Stimulated activated naive CD8-positive, alpha-beta T cell treated with anti-CD3 and anti-CD28 coated beads, Interleukin-15, amount 100 ng/mL, for 72 hours (primary cell): ENCODE data around the gene KRT28.
"Not testable (repeated sequence)": the region's sequence is repeated elsewhere in the genome, so short reads cannot be mapped to it uniquely, and the experiment has no call there.

Source experiments
- ATAC-seq: fragments of 150-1000 bp; cut with Tn5 transposase; 2 replicates; pipeline ENCODE4 v1.10.0; 2021; ENCODE audit warnings: mild to moderate bottlenecking, moderate library complexity
- DNase-seq, 2 donors: peaks; one replicate each; pipeline ENCODE4 v3.0.0; 2021 to 2022
- H3K27ac Mint-ChIP-seq, 2 donors: one replicate each; pipeline ENCODE4 v1.8.0; 2022; ENCODE audit warnings: mild to moderate bottlenecking in 2 of 2, mixed read lengths in 2 of 2, moderate library complexity in 2 of 2
- H3K27me3 Mint-ChIP-seq: one replicate; pipeline ENCODE4 v1.8.0; 2022; ENCODE audit warnings: mixed read lengths
- H3K4me1 Mint-ChIP-seq: one replicate; pipeline ENCODE4 v1.8.0; 2022; ENCODE audit warnings: mild to moderate bottlenecking, mixed read lengths
- H3K4me3 Mint-ChIP-seq, 2 donors: one replicate each; pipeline ENCODE4 v1.8.0; 2022; ENCODE audit warnings: mild to moderate bottlenecking in 2 of 2, mixed read lengths in 2 of 2, moderate library complexity in 1 of 2
- H3K9me3 Mint-ChIP-seq, 2 donors: one replicate each; pipeline ENCODE4 v1.8.0; 2022; ENCODE audit warnings: mixed read lengths in 2 of 2

Gene KRT28

GRCh38 chr17:40824015-40824832 is 24.5 kb upstream of the KRT28 start:
- Mint-ChIP-seq H3K27me3 (no peaks in the 10 kb centered on the region), H3K9me3 (no peaks in the 10 kb centered on the region), H3K4me1 (peaks cover 35% of the 10 kb centered on the region), H3K4me3 (no peak overlapping the region), H3K27ac (no peak overlapping the region)
- ATAC-seq, result no peak
- DNase-seq, result no peak

GRCh38 chr17:40822132-40822812 is 22.5 kb upstream of the KRT28 start, which contains the start of gene KRT10:
Gene KRT10, minus strand, starts transcription at chr17:40822614. Its CDS starts 29 bp downstream, at chr17:40822585.
- ATAC-seq (no peak), DNase-seq (no peak)
- no peaks in the 10 kb centered on the region for H3K27me3 Mint-ChIP-seq
- H3K27ac Mint-ChIP-seq, result no peak within 1 kb of the TSS
- no peak within 1 kb of the TSS for H3K4me3 Mint-ChIP-seq
- peaks cover 30% of the 10 kb centered on the region for H3K4me1 Mint-ChIP-seq
- H3K9me3 Mint-ChIP-seq, result no peaks in the 10 kb centered on the region

GRCh38 chr17:40821536-40821935 is 21.8 kb upstream of the KRT28 start:
- no peak overlapping the region for H3K27ac Mint-ChIP-seq
- no peaks in the 10 kb centered on the region for H3K9me3 Mint-ChIP-seq
- peaks cover 30% of the 10 kb centered on the region for H3K4me1 Mint-ChIP-seq
- H3K4me3 Mint-ChIP-seq, result no peak overlapping the region
- no peaks in the 10 kb centered on the region for H3K27me3 Mint-ChIP-seq
- ATAC-seq (no peak), DNase-seq (no peak)

DNA sequence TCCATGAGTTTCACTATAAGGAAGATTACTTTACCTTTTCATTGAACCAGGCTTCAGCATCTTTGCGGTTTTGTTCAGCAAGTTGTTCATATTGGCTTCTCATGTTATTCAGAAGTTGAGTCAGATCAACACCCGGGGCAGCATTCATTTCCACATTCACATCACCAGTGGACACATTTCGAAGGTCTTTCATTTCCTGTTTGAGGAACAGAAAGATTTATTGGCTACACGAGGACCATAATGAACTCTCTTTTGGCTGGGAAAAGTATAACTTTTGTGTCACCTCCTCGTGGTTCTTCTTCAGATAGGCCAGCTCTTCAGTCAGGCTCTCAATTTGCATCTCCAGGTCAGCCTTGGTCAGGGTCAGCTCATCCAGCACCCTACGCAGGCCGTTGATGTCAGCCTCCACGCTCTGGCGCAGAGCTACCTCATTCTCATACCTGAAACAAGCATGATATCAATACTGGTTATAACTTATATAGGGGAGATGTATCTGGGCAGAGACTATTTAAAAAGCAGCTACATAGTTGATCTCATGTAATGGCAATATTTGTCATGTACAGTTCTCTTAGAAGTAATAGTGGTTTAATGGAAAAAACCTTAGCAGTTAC is 20.6 kb upstream of the KRT28 start:
- Mint-ChIP-seq H3K4me1 (peaks cover 30% of the 10 kb centered on the region), H3K4me3 (peak overlapping the region; percentile 70 to 86), H3K27me3 (no peaks in the 10 kb centered on the region), H3K9me3 (no peaks in the 10 kb centered on the region), H3K27ac (no peak overlapping the region)
- no peak for DNase-seq
- no peak for ATAC-seq

GRCh38 chr17:40819528-40820125 is 19.9 kb upstream of the KRT28 start:
- peaks cover 29% of the 10 kb centered on the region for H3K4me1 Mint-ChIP-seq
- H3K27ac Mint-ChIP-seq, result no peak overlapping the region
- no peaks in the 10 kb centered on the region for H3K9me3 Mint-ChIP-seq
- peak overlapping the region; percentile 70 to 86 for H3K4me3 Mint-ChIP-seq
- DNase-seq (no peak), ATAC-seq (no peak)
- peaks cover 5% of the 10 kb centered on the region for H3K27me3 Mint-ChIP-seq

DNA sequence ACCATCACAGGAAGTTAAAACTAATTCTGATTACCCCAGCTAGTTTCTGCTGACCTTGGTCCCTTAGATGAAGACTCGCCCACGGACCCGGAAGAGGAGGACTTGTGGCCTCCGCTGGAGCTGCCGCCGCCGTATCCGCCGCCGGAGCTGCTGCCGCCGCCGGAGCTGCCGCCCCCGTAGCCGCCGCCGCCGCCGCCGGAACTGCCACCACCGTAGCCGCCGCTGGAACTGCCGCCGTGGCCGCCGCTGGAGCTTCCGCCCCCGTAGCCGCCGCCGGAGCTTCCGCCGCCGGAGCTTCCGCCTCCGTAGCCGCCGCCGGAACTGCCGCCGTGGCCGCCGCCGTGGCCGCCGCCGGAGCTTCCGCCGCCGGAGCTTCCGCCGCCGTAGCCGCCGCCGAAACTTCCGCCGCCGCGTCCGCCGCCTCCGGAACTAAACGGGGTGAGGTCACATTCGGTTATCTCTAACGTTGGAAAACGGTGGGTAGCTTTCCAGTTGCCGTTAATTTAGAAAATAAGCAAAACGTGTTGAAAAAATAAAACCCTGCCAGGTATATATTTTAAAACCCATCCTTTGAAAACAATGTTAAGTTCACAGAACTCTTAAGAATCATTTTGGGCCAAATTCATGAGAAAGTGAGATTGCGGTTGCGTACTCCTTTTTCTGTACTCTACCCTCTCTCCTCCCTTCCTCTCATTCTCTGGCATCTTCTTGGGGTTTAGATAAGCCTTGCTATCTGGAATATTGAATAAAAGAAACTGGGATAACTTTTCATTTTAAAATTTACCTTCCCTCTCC is 19.2 kb upstream of the KRT28 start:
- H3K4me3 Mint-ChIP-seq, result peak overlapping the region; percentile 84 to 94
- peaks cover 12% of the 10 kb centered on the region for H3K27me3 Mint-ChIP-seq
- peak overlapping the region; percentile 95 for H3K27ac Mint-ChIP-seq
- no peaks in the 10 kb centered on the region for H3K9me3 Mint-ChIP-seq
- ATAC-seq, result peak; percentile 91
- H3K4me1 Mint-ChIP-seq, result peaks cover 22% of the 10 kb centered on the region
- peak; percentile 84 to 86 for DNase-seq

DNA sequence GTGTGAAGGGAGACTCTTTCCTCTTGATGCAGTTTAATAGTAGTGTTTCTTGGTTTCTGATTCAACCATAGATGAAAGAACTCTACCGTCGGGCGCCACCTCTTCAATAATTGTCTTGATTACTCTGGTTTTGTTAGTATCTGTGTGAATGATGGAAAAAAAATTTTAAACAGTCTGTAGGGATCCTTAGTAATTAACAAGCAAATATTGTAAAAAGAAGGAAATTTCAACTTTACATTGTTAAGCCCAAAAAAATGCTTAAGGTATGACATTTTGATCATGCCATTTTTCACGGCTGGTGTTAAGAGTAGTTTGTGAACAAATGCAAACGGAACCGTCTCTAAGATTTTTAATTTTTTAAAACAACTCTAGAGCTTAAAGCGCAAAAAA is 18.6 kb upstream of the KRT28 start:
- no peaks in the 10 kb centered on the region for H3K9me3 Mint-ChIP-seq
- ATAC-seq, result no peak
- H3K27ac Mint-ChIP-seq, result peak overlapping the region; percentile 95
- peaks cover 16% of the 10 kb centered on the region for H3K27me3 Mint-ChIP-seq
- DNase-seq, result no peak
- peaks cover 21% of the 10 kb centered on the region for H3K4me1 Mint-ChIP-seq
- H3K4me3 Mint-ChIP-seq, result peak overlapping the region; percentile 84 to 94

GRCh38 chr17:40817103-40817682 is 17.4 kb upstream of the KRT28 start:
- no peaks in the 10 kb centered on the region for H3K9me3 Mint-ChIP-seq
- peaks cover 27% of the 10 kb centered on the region for H3K27me3 Mint-ChIP-seq
- H3K4me3 Mint-ChIP-seq, result peak overlapping the region; percentile 71 to 94
- DNase-seq, result no peak
- no peak for ATAC-seq
- H3K27ac Mint-ChIP-seq, result no peak overlapping the region
- H3K4me1 Mint-ChIP-seq, result peaks cover 21% of the 10 kb centered on the region

GRCh38 chr17:40816569-40816968 is 16.8 kb upstream of the KRT28 start:
- H3K9me3 Mint-ChIP-seq, result no peaks in the 10 kb centered on the region
- no peak for DNase-seq
- peaks cover 21% of the 10 kb centered on the region for H3K4me1 Mint-ChIP-seq
- no peak for ATAC-seq
- H3K27ac Mint-ChIP-seq, result peak overlapping the region in 1 of 2 donors; percentile 63
- peaks cover 33% of the 10 kb centered on the region for H3K27me3 Mint-ChIP-seq
- no peak overlapping the region for H3K4me3 Mint-ChIP-seq

GRCh38 chr17:40815381-40815780 is 15.6 kb upstream of the KRT28 start:
- Mint-ChIP-seq H3K27ac (no peak overlapping the region), H3K9me3 (no peaks in the 10 kb centered on the region), H3K27me3 (peaks cover 45% of the 10 kb centered on the region), H3K4me1 (peaks cover 18% of the 10 kb centered on the region), H3K4me3 (no peak overlapping the region)
- no peak for DNase-seq
- ATAC-seq, result no peak

GRCh38 chr17:40814657-40815056 is 14.9 kb upstream of the KRT28 start:
- DNase-seq, H3K4me3 Mint-ChIP-seq, ATAC-seq, H3K27ac Mint-ChIP-seq, H3K9me3 Mint-ChIP-seq: not testable (repeated sequence)
- Mint-ChIP-seq H3K27me3 (peaks cover 52% of the 10 kb centered on the region), H3K4me1 (peaks cover 11% of the 10 kb centered on the region)

DNA sequence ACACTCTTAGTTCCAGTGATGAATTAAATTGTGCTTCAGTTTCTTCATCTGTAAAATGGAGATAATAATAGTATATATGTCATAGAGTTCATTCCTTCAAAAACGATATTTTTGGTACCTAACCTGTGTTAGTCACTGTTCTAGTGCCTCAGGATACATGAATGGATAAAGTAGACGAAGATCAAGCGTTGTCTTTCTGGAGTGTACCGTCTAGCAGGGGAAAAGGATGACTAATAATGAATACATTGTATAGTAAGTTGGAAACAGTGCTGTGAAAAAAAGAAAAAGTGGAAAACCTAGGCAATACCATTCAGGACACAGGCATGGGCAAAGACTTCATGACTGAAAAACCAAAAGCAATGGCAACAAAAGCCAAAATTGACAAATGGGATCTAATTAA is 14.0 kb upstream of the KRT28 start:
- DNase-seq (no peak), ATAC-seq (no peak)
- H3K4me3 Mint-ChIP-seq, result no peak overlapping the region
- peaks cover 52% of the 10 kb centered on the region for H3K27me3 Mint-ChIP-seq
- no peaks in the 10 kb centered on the region for H3K9me3 Mint-ChIP-seq
- no peak overlapping the region for H3K27ac Mint-ChIP-seq
- H3K4me1 Mint-ChIP-seq, result peaks cover 7% of the 10 kb centered on the region

DNA sequence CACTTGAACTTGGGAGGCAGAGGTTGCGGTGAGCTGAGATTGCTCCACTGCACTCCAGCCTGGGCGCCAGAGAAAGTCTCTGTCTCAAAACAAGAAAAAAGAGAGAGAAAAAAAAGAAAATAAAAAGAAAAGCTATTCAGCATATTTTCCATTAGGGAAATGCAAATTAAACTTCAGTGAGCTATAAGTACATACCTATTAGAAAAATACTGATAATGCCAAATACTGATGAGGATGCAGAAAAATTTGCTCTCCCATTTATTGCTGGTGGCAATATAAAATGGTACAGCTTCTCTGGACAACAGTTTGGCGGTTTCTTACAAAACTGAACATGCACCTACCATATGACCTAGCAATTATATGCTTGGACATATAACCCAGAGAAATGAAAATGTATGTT is 12.9 kb upstream of the KRT28 start:
- no peak for ATAC-seq

GRCh38 chr17:40810494-40810893 is 10.7 kb upstream of the KRT28 start:
- Mint-ChIP-seq H3K4me1 (no peaks in the 10 kb centered on the region), H3K9me3 (no peaks in the 10 kb centered on the region), H3K27me3 (peaks cover 79% of the 10 kb centered on the region), H3K27ac (no peak overlapping the region), H3K4me3 (no peak overlapping the region)
- no peak for DNase-seq
- ATAC-seq, result no peak

More for the DNA sequence above, 12.9 kb upstream of the KRT28 start:
- no peak for DNase-seq
- peaks cover 6% of the 10 kb centered on the region for H3K4me1 Mint-ChIP-seq
- H3K27me3 Mint-ChIP-seq, result peaks cover 63% of the 10 kb centered on the region
- H3K9me3 Mint-ChIP-seq, result no peaks in the 10 kb centered on the region
- no peak overlapping the region for H3K4me3 Mint-ChIP-seq
- H3K27ac Mint-ChIP-seq, result no peak overlapping the region
